ENCODE results near the gene PARD3.

GRCh38 chr10:34076443-34076842 lies 738.7 kb downstream of the PARD3 start:
- no peak for TF ChIP-seq EP300 (IDR thresholded peaks at IDR 0.05)
- TF ChIP-seq POLR2A (IDR thresholded peaks at IDR 0.05), result no peak
- no peak for TF ChIP-seq CTCF (IDR thresholded peaks at IDR 0.05)
- no peak for TF ChIP-seq POLR2AphosphoS5 (IDR thresholded peaks at IDR 0.05)
